HK-2 (cell line): ENCODE measurements around the gene C3orf62.
"Not testable (repeated sequence)": the region's sequence is repeated elsewhere in the genome, so short reads cannot be mapped to it uniquely, and the experiment has no call there.

Source experiments
- DNase-seq: peaks from one replicate; pipeline ENCODE4 v3.0.0-alpha.2; 2018; ENCODE audit not compliant: unreplicated experiment

C3orf62 gene

GRCh38 chr3:49269443-49270155 lies 7.4 kb downstream of the C3orf62 start:
- DNase-seq, result no peak

- DNase-seq, result no peak
Measured at GRCh38 chr3:49266410-49267095, 10.5 kb downstream of the C3orf62 start.

DNA sequence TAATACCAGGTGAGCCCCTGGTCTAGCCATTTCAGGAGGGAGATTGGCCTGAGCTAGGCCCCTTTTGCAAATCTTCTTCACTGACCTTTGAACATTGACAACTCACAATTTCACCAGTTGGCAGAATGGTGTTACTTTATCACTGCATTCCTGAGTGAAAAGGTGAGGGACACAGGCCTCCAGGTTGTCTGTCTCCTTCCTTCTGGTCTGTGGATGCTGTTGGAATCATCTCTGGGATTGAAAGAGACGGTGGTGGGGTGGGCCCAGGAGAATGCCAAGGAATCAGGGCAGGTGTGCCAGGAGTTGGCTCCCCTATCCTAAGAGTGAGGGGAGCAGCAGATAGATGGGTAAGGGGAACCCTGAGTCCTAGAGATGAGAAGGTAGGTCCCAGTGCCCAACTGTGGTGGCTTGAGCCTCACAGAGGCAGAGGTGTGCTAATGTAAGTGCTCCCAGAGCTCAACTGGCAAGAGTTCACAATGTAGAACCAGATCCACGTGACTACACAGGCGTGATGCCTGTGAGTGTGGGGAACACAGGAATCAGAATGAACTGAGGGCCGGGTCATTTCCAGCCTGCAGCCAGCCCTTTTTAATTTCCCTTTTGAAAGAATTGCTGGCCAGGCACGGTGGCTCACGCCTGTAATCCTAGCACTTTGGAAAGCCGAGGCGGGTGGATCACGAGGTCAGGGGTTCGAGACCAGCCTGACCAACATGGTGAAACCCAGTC lies 11.2 kb downstream of the C3orf62 start:
- no peak for DNase-seq

DNA sequence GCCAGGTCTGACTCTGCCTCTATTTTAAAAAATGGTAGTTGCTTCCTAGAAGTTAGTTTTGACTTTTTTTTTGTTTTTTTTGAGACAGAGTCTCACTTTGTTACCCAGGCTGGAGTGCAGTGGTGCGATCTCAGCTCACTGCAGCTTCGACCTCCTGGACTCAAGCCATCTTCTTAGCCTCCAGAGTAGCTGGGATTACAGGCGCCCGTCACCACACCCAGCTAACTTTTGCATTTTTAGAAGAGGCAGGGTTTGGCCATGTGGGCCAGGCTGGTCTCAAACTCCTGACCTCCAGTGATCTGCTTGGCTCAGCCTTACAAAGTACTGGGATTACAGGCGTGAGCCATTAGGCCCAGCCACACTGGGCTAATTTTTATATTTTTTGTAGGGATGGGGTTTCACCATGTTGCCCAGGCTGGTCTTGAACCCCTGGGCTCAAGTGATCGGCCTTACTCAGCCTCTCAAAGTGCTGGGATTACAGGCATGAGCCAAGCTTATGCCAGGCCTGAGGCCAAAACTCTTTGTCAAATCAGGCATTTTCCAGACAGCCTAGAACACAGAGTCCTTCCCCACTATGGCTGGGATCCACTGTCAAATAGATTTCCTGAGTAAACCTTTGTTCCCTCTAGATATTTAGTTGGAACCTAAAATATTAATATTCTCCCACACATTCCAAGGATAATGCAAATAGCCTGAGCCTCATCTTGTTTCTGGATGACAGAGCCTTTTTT lies 13.7 kb downstream of the C3orf62 start:
- DNase-seq, result no peak

DNA sequence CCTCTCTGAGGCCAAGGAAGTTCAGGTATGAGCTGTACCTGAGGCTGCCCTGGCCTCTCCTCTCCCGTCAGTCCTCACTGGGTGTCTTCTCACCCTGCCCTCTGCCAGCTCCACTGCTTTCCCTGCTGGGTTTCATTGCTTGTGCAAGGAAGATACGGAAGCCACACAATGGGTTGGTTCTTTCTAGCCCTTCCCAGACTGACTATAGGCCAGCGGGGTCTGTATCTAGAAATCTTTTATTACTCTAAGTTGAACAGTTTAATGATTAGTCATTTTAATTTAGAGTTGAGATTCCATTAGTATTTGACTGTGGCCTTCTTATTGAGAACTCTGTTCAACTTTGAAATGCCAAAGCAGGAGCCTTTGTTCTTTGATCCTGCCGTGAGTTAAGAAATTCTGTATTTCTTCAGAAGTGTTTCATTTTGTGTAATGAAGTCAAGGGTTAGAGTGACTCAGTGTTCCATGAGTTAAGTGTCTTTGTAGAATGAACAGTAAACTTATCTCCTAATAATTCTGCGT lies 16.2 kb downstream of the C3orf62 start:
- no peak for DNase-seq

GRCh38 chr3:49257187-49257586 lies 19.8 kb downstream of the C3orf62 start:
- DNase-seq, result no peak

- no peak for DNase-seq
Measured at GRCh38 chr3:49255718-49256511, 21.1 kb downstream of the C3orf62 start.

DNA sequence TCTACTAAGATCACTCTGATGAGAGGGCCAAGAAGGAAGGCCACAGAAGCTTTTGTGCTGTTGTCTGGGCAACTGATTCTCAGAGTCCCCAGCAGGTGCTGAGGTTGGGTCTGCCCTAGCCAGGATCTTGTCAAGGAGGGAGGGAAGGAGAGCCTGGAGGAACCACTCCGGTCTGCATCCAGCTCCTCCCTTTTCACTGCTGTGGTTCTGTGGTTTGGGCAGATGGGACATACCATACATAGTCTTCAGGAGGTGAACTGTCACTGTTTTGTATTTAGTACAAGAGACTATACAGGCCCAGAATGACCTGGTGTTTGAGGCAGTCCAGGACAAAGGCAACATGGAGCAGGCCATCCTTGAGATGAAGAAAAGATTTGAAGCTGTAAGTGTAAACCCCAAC lies 21.9 kb downstream of the C3orf62 start:
- peak; percentile 3 for DNase-seq

DNA sequence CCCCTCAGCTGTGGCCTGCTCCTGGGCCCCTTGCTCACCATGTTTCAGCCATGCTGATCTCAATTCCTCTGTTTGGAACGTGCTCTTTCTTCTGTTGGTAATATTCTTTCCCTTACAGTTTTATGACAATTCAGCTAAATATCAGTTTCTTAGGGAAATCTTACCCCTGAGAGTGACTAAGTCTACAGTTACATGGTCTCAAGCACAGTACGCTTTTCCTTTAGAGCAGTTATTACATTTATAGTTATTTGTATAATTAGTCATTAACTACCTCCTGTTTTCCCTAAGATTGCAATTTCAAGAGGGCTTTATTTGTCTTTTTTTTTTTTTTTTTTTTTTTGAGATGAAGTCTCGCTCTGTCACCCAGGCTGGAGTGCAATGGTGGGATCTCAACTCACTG lies 23.5 kb downstream of the C3orf62 start:
- DNase-seq, result no peak

- DNase-seq, result no peak
Measured at GRCh38 chr3:49248840-49249227, 28.2 kb downstream of the C3orf62 start.

DNA sequence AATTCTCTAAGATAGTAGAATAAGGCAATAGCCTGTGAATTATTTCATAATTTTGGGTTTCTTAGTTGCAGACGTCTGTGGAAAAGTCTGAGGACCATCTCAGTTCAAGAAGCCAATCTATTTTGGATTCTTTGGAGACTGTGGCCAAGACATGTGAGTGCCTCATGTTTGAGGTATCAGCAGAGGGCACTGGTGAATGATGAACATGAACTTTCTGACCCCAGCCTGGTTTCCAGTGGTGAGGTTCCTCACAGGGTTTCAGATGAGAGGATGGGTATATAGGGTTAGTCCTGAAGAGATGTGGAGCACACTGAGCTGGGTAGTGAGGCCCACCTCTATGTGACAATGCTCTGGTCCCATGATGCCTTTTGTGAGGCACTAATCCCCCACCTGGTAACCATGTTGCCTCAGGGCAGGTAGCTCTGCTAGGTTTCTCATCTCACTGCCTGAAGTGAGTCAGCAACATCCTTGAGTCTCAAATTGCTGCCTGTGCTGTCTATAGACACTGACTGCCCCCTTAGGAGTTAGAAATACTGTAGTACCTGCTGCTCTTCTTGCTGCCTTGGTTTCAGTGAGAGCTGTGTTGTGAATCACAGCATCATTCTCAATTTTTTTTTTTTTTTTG lies 32.3 kb downstream of the C3orf62 start:
- DNase-seq, result no peak

DNA sequence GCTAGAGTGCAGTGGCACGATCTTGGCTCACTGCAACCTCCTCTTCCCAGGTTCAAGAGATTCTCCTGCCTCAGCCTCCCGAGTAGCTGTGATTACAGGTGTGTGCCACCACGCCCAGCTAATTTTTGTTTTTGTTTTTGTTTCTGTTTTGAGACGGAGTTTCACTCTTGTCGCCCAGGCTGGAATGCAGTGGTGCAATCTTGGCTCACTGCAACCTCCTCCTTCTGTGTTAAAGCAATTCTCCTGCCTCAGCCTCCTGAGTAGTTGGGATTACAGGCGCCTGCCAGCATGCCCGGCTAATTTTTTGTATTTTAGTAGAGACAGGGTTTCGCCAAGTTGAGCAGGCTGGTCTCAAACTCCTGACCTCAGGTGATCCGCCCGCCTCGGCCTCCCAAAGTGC lies 36.9 kb downstream of the C3orf62 start:
- not testable (repeated sequence) for DNase-seq

DNA sequence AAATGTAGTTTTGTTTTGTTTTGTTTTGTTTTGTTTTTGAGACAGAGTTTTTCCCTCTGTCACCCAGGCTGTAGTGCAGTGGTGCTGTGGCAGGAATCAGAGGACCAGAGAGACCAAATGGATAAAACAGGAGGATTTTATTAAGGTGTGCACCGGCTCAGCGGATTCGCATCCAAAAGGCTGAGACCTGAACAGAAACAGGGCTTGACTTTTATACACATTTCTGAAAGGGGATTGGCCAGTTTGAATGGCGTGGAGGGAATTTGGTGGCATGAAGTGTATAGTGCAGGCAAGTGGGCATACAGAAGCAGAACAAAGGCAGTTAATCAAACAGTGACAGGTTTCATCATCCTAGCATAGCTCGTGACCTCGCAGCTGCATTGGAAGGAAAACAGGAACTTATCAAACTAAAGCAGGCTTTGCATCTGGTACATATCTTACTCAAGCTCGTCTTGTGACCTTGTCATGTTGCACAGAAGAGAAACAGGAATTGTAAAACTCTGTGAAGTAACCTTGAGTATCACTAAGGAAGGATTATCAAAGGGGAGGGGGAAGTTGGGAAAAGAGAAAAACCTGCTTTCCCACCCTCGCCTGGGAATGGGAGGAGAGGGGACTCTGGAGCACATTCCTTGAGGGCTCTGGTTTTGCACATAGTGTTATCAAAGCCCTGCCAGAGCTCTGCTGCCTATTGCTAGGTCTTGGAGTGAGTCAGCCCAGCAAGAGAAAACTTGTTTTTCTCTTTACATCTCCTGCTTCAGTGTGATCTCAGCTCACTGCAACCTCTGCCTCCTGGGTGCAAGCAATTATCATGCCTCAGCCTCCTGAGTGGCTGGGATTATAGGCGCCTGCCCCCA lies 38.5 kb downstream of the C3orf62 start:
- no peak for DNase-seq

GRCh38 chr3:49237344-49237743 lies 39.7 kb downstream of the C3orf62 start:
- DNase-seq, result no peak

GRCh38 chr3:49236226-49236625 lies 40.8 kb downstream of the C3orf62 start:
- DNase-seq, result no peak

- DNase-seq, result not testable (repeated sequence)
Measured at GRCh38 chr3:49228817-49229216, 48.2 kb downstream of the C3orf62 start.

GRCh38 chr3:49222002-49222401 lies 55.0 kb downstream of the C3orf62 start:
- DNase-seq, result no peak

- DNase-seq, result not testable (repeated sequence)
Measured at GRCh38 chr3:49220985-49221563, 56.0 kb downstream of the C3orf62 start.

GRCh38 chr3:49219132-49219531 lies 57.9 kb downstream of the C3orf62 start:
- no peak for DNase-seq
